Fibroblast of lung (primary cell): Measurements from ENCODE around the gene RNASE12.

Experiments used
- CTCF ChIP-seq, 2 donors: IDR thresholded peaks in 1 of 2; conservative IDR thresholded peaks in 1 of 2; 1 replicate in 1 of 2; 2 replicates in 1 of 2; pipeline ENCODE4 v1.5.1; 2011 to 2012; ENCODE audit warnings: low read length in 2 of 2, control low read depth in 1 of 2, inconsistent platforms in 1 of 2, low read depth in 1 of 2, mild to moderate bottlenecking in 1 of 2
- EZH2 ChIP-seq: IDR thresholded peaks from 2 replicates; pipeline ENCODE4 v1.5.1; 2012; ENCODE audit warnings: low read length, control low read depth, mild to moderate bottlenecking; ENCODE audit errors: missing control alignments

GRCh38 chr14:20591235-20591634, at the start of gene RNASE12:
- TF ChIP-seq CTCF (conservative IDR thresholded peaks at IDR 0.05 in 1 of 2, IDR thresholded peaks at IDR 0.05 in 1 of 2; ENCODE audit: low read depth in 1 of 2, low read length in 2 of 2) (no peak), EZH2 (no peak)
